C1 segment of cervical spinal cord (tissue), 14 donors: ENCODE data around the gene EID2.

Experiments
- DNase-seq, 14 donors: peaks; one replicate each; lab custom pipeline; 2025; lab: John Stamatoyannopoulos, UW

Gene EID2

DNA sequence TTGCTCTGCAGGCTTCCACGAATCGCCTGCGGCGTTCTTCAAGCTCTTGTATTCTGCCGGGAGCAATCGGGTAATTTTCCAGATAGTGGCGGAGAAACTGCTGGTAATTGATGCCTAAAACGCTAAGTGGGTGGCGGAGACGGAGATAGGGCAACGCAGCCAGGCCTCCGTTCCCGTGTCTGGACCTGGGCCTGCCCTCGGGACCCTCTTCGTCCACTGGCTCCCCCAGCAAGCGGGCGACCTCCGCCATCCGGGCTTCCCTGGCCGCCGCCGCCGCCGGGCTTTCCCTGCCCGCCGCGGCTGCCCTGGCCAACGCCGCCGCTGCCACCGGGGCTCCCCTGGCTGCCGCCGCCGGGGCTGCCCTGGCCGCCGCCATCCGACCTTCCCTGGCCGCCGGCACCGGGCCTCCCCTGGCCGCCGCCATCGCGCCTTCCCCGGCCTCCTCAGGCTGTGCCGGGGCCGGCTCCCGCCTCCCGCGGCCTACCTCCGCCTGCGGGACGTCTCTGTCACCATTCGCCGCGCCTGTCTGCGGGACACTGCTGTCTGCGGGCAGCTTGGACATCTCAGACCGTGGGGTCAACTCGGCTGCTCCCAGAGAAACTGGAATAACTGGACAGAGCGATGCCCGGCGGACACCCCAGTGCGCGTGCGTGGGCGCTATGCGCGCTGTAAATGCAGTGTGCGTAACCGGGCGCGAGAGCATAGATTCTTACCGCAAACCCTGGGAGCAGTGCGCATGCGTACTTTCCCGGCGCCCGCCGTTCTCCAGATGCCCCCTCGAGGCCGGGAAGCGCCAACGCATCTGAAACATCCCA is at the start of gene EID2:
EID2 (minus strand) TSS at position 644 of the 815 bp plus-strand sequence; CDS start at position 562, 82 bp downstream.
- DNase-seq: peak; percentile 47 to 96 (median 92)

- no peak for DNase-seq
Measured at GRCh38 chr19:39588066-39588465, 48.1 kb upstream of the EID2 start.

DNA sequence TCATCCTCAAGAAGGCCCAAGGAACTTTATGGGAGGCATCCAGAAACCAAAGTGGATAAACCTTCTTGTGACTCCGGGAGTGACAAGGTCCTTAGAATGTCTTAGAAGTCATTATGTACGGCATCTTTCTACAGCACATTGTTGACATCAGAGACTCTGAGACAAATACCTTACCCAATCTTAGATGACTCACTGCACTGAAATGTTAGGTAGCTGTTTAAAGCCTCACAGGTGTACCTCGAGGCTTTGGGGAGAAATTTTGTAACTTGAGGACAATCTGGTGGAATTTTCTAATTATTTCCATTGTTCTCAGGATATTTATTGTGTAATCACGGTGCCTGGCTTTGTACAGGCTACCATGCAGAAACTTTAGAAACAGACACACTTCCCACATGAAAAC is 47.5 kb upstream of the EID2 start:
- no peak for DNase-seq

- no peak for DNase-seq
Measured at GRCh38 chr19:39582891-39583625, 43.1 kb upstream of the EID2 start.

DNA sequence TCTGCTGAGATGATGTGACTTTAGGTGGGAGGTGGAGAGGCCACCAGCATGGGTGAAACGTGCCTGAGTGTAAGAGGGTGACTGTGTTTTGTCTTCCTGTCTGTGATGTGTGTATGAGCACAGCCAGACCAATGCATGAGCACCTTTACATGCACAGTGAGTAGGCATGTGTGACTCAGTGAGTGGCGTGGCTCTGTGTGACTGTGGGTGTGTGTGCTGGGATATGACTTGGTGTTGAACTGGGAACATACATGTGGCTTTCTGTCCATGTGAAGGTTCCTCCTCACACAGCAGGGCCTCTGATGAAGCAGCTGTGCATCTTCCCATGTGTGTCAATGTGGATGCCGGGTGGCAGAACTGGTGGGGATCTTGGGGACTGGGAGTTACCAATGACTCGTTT is 42.5 kb upstream of the EID2 start:
- no peak for DNase-seq

- DNase-seq: no peak
Measured at GRCh38 chr19:39568604-39569003, 28.6 kb upstream of the EID2 start.

DNA sequence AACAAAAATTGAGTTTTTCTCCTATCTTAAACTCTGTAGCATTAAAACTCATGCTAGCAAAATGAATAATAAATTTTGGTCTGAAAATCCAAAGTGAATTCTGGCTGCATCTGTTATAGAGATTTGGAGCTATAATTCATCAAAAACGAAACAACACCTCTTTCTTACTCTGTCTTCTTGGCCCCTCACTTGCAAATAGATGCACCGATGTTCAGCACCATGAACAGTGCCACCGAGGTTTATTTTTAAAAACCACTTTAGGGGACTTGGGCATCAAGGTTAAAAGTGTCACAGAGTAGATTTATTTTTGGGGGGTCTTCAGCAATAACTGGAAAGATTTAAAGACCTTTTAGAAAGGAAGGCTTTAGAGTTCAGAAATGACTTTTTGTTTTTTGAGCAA is 26.1 kb upstream of the EID2 start:
- no peak for DNase-seq

GRCh38 chr19:39563408-39563807 is 23.4 kb upstream of the EID2 start:
- DNase-seq: no peak

DNA sequence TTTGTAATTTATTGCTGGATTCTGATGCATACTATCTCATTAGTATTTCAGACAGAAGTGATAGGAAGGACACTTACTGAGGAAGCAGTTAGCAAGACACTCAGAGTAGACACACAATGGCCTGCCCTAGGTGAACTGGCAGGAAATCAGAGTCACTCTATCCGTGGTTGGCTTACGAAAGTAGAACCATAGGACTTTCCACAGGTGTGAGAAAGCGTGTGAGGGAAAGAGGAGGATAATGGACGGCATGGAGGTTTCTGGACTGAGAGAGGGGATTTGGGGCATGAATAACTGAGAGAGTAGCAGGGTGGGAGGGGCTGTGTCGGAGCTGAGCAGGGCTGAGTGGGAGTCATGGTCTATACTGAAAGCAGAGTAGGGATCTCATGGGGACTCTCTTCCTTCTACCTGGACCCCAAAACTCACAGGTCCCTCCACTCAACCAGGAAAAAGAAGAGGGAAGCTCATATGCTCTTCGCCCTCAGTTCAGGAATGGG is 18.7 kb upstream of the EID2 start:
- DNase-seq: no peak

GRCh38 chr19:39557811-39558623 is 18.1 kb upstream of the EID2 start:
- no peak for DNase-seq

GRCh38 chr19:39555883-39556282 is 15.9 kb upstream of the EID2 start:
- peak in 1 of 14 donors; percentile 10 for DNase-seq

- DNase-seq: no peak
Measured at GRCh38 chr19:39554701-39555311, 14.8 kb upstream of the EID2 start.

- DNase-seq: no peak
Measured at GRCh38 chr19:39553082-39553652, 13.2 kb upstream of the EID2 start.

DNA sequence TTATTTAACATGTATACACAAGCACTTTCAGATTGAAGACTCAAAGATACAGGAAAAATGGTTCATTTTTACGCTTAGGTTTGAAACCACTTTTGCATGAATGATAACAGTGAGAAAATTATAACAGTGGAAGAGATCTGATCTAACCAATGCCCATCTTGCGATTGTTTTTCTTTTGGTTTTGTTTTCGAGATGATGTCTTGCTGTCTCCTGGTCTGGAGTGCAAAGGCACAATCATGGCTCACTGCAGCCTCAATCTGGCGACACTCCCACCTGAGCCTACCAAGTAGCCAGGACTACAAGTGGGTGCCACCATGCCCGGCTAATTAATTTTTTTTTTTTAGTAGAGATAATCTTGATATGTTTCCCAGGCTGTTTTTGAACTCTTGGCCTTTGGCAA is 10.2 kb upstream of the EID2 start:
- no peak for DNase-seq

- no peak for DNase-seq
Measured at GRCh38 chr19:39546599-39546998, 6.6 kb upstream of the EID2 start.

GRCh38 chr19:39544911-39545310 is 5.0 kb upstream of the EID2 start:
- no peak for DNase-seq

- no peak for DNase-seq
Measured at GRCh38 chr19:39544226-39544903, 4.4 kb upstream of the EID2 start.

DNA sequence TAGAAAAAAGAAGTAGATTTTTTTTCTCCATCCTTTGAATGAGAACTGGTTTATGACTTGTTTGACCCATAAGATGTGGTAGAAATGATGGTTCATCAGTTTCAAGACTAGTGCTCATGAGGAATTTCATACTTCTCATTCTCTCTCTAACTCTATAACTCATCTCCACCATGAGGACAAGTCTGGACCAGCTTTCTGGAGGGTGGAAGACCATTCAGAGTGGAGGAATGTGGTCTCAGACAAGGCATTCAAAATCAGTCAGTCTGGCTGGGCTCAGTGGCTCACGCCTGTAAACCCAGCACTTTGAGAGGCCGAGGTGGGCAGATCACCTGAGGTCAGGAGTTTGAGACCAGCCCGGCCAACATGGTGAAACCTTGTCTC is 3.5 kb upstream of the EID2 start:
- DNase-seq: no peak

DNA sequence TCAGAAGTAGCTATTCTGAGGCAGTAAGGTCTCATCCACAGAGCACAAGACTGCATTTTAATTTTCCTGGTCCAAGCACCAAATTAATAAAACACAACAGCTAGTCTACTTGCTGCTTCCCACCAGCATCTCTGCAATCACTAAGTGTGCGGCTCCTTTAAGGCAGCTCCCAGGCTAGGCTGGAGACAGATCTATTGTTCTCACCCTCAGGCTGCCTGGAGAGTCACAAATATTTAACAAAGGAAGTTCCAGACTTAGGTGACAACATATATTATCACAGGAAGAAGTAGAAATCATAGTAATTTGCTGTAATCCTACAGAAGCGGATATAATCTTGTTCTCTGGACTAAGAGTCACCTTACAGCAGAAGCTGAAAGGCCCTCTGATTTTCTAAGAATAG is 2.2 kb upstream of the EID2 start:
- peak in 2 of 14 donors; percentile 4 to 16 for DNase-seq

- no peak for DNase-seq
Measured at GRCh38 chr19:39540333-39540673, 342 bp upstream of the EID2 start.

DNA sequence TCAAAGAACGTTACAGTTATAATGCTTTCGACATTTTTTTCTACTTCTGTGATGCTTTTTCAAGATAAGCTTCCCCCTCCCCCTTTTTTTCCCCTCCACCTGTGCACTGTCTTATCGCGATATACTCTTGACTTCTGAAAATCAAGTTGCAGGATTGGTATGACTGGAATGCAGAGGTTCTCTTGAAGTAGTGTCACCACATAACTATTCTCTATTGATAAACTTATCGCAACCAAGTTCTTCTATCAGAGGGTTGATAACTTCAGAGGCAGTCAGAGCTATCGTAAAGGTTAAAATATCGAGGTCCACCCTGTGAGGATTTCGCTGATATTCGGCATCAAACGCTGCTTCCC is 820 bp downstream of the EID2 start:
- DNase-seq: no peak
